Heart left ventricle (tissue), 13 donors: ENCODE data around the gene SLC17A7.

Experiments
- CTCF ChIP-seq, 12 donors: fragments of 200-600 bp; sonication (generic) in 4 of 12; IDR thresholded peaks; one replicate each; pipeline versions ENCODE4 v1.5.0 to v1.8.0; 2018 to 2022; ENCODE audit warnings: antibody characterized with exemption in 12 of 12, mild to moderate bottlenecking in 5 of 12
- POLR2A ChIP-seq, 2 donors: fragments of 450-650 bp; IDR thresholded peaks; one replicate each; pipeline ENCODE4 v1.6.1; 2017; ENCODE audit warnings: antibody characterized with exemption in 2 of 2, mild to moderate bottlenecking in 2 of 2, moderate library complexity in 2 of 2
- donor health status: ischemic (EF 13 %, LVEDD 7.1; RV severe dilation, severe dysfunction).
- donor health status: DM: no; HTN: yes; CAD: no.
- donor health status: DM: no; HTN: no; CAD: no.
- donor health status: ischemic (EF 25% LVEDD 6.9; RV normal size, moderate dysfunction).
- donor health status: ischemic (EF 25% LVEDD 5.7; RV mildly dilated, moderate dysfunction).
- donor health status: ischemic (EF 35%, LVEDD 5.7; RV mildly dilated, moderate dysfunction).
- donor health status: nonischemic (EF 11% LVEDD 7.7; RV severe dilation, severe dysfunction).
- donor health status: DM: yes; HTN: yes; CAD: no.
- donor health status: PGD.
- donor health status: ischemic (EF 29% LVEDD 5.4; RV normal size, mild dysfunction).
- donor health status: nonischemic (EF 23%, LVEDD 6.1; RV moderate dilation, normal function).

- TF ChIP-seq POLR2A (IDR thresholded peaks at IDR 0.05): no peak
- TF ChIP-seq CTCF (IDR thresholded peaks at IDR 0.05): no peak
Observed at GRCh38 chr19:49398001-49398615, 43.2 kb downstream of the SLC17A7 start.
